ENCODE results near the gene C10orf67.
"Not testable (repeated sequence)": the region's sequence is repeated elsewhere in the genome, so short reads cannot be mapped to it uniquely, and the experiment has no call there.

Gene C10orf67

GRCh38 chr10:23262928-23263327, 81.7 kb downstream of the C10orf67 start:
- DNase-seq: no peak

GRCh38 chr10:23258516-23258915, 86.1 kb downstream of the C10orf67 start:
- DNase-seq: no peak

- no peak for DNase-seq
Measured at GRCh38 chr10:23253780-23254179, 90.8 kb downstream of the C10orf67 start.

GRCh38 chr10:23252859-23253258, 91.7 kb downstream of the C10orf67 start:
- DNase-seq: not testable (repeated sequence)

- DNase-seq: not testable (repeated sequence)
Measured at GRCh38 chr10:23241779-23242178, 102.8 kb downstream of the C10orf67 start.

GRCh38 chr10:23238015-23238414, 106.6 kb downstream of the C10orf67 start:
- DNase-seq: no peak

- no peak for DNase-seq
Measured at GRCh38 chr10:23230582-23230981, 114.0 kb downstream of the C10orf67 start.

GRCh38 chr10:23217471-23217870, 127.1 kb downstream of the C10orf67 start:
- DNase-seq: no peak

GRCh38 chr10:23205972-23206642, 138.5 kb downstream of the C10orf67 start:
- no peak for DNase-seq

- DNase-seq: no peak
Measured at GRCh38 chr10:23204773-23205172, 139.8 kb downstream of the C10orf67 start.

GRCh38 chr10:23203369-23204325, 140.9 kb downstream of the C10orf67 start:
- DNase-seq: no peak

- DNase-seq: no peak
Measured at GRCh38 chr10:23202779-23203178, 141.8 kb downstream of the C10orf67 start.

- no peak for DNase-seq
Measured at GRCh38 chr10:23201837-23202236, 142.8 kb downstream of the C10orf67 start.

GRCh38 chr10:23200997-23201652, 143.5 kb downstream of the C10orf67 start:
- DNase-seq: no peak

- no peak for DNase-seq
Measured at GRCh38 chr10:23200586-23200985, 144.0 kb downstream of the C10orf67 start.

- DNase-seq: no peak
Measured at GRCh38 chr10:23199768-23200511, 144.7 kb downstream of the C10orf67 start.

GRCh38 chr10:23198940-23199767, 145.4 kb downstream of the C10orf67 start:
- DNase-seq: peak in 1 of 6 experiments; percentile 16

GRCh38 chr10:23198610-23198939, 146.0 kb downstream of the C10orf67 start:
- DNase-seq: peak in 1 of 6 experiments; percentile 1

- no peak for DNase-seq
Measured at GRCh38 chr10:23197416-23197861, 147.2 kb downstream of the C10orf67 start.

GRCh38 chr10:23196915-23197314, 147.7 kb downstream of the C10orf67 start:
- no peak for DNase-seq

GRCh38 chr10:23195846-23196600, 148.6 kb downstream of the C10orf67 start:
- DNase-seq: no peak

All from stimulated activated naive CD4-positive, alpha-beta T cell (primary cell).